T-helper 1 cell treated with Interleukin-12 subunit alpha and Interleukin-12 subunit beta and Interleukin-4 antibody, amounts not matched to agents 30 μg/mL and 1 μg/mL, for 36 hours (primary cell): ENCODE results near the gene CYP17A1.

ENCODE experiments used
- H3K27ac Mint-ChIP-seq: one replicate; pipeline ENCODE4 v1.8.0; 2021; ENCODE audit warnings: mild to moderate bottlenecking, mixed read lengths
- H3K27me3 Mint-ChIP-seq: one replicate; pipeline ENCODE4 v1.8.0; 2021; ENCODE audit warnings: low read depth, mixed read lengths
- H3K36me3 Mint-ChIP-seq: one replicate; pipeline ENCODE4 v1.8.0; 2021; ENCODE audit warnings: low read depth, mixed read lengths
- H3K4me1 Mint-ChIP-seq: one replicate; pipeline ENCODE4 v1.8.0; 2021; ENCODE audit warnings: low read depth, mixed read lengths
- H3K4me3 Mint-ChIP-seq: one replicate; pipeline ENCODE4 v1.8.0; 2021; ENCODE audit warnings: mild to moderate bottlenecking, moderate library complexity, mixed read lengths
- H3K9me3 Mint-ChIP-seq: one replicate; pipeline ENCODE4 v1.8.0; 2021; ENCODE audit warnings: mixed read lengths

The CYP17A1 gene

GRCh38 chr10:102781090-102781920 is 55.9 kb downstream of the CYP17A1 start:
- Mint-ChIP-seq H3K36me3 (peaks cover 7% of the 10 kb centered on the region), H3K27me3 (no peaks in the 10 kb centered on the region), H3K4me3 (no peak overlapping the region), H3K9me3 (no peaks in the 10 kb centered on the region), H3K27ac (no peak overlapping the region), H3K4me1 (peaks cover 31% of the 10 kb centered on the region)
